ENCODE measurements around the gene KCNH5. TPM values are rescaled to one million over a fixed set of nuclear protein-coding genes. Genes with fewer than 3 reads are reported as not detected.

The KCNH5 gene
- total RNA-seq, 1 experiment from 2014 or later: 1.4 TPM

DNA sequence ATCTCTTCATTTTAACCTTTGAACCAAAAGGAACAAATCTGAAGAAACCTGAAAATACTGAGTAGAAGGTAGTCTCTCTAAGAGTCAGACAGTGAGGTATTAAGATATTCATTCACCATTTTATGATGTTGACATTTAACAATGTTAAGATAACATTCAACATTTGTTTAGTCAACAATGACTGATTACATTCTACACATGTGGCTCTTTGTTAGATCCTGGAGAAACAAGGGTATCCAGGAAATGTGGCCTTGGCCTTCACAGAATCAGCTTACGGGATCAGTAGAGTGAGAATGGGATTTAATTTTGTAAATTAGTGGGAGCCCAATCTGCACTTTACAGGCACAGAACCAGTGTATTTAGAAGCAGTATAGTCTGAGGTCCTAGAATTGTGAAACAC is 355.5 kb downstream of the KCNH5 start:
- Histone ChIP-seq H3K9me3 (ENCODE audit: insufficient read depth, low read depth) (no peaks in the 10 kb centered on the region), H3F3A (ENCODE audit: insufficient read depth, low read depth) (peaks cover 12% of the 10 kb centered on the region), H3K36me3 (ENCODE audit: low read depth) (no peaks in the 10 kb centered on the region), H3K4me1 (replicated peaks; ENCODE audit: insufficient read depth) (peaks cover 23% of the 10 kb centered on the region), H3K27me3 (ENCODE audit: insufficient read depth, low read depth) (no peaks in the 10 kb centered on the region), H3K9me2 (ENCODE audit: insufficient read depth) (no peaks in the 10 kb centered on the region), H4K20me1 (ENCODE audit: insufficient read depth) (no peaks in the 10 kb centered on the region), H2AFZ (no peak overlapping the region), H3K79me2 (ENCODE audit: low read depth) (no peaks in the 10 kb centered on the region), H3K4me3 (no peak overlapping the region), H3K27ac (no peak overlapping the region), H3K4me2 (no peak overlapping the region)
- no TSS peak for BruUV-seq (replicated peaks)
- DNase-seq: no peak
- CTCF ChIA-PET: no interaction called here
- TF ChIP-seq, protein P1, sequence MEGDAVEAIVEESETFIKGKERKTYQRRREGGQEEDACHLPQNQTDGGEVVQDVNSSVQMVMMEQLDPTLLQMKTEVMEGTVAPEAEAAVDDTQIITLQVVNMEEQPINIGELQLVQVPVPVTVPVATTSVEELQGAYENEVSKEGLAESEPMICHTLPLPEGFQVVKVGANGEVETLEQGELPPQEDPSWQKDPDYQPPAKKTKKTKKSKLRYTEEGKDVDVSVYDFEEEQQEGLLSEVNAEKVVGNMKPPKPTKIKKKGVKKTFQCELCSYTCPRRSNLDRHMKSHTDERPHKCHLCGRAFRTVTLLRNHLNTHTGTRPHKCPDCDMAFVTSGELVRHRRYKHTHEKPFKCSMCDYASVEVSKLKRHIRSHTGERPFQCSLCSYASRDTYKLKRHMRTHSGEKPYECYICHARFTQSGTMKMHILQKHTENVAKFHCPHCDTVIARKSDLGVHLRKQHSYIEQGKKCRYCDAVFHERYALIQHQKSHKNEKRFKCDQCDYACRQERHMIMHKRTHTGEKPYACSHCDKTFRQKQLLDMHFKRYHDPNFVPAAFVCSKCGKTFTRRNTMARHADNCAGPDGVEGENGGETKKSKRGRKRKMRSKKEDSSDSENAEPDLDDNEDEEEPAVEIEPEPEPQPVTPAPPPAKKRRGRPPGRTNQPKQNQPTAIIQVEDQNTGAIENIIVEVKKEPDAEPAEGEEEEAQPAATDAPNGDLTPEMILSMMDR (conservative IDR thresholded peaks at IDR 0.05): no peak
- TF ChIP-seq EZH2 (IDR thresholded peaks at IDR 0.05; ENCODE audit: low read depth): no peak
- POLR2A ChIA-PET (ENCODE audit: unreplicated experiment): no interaction called here
- intact Hi-C loops (cut with micrococcal nuclease; ENCODE audit: unreplicated experiment): loop anchor here (5.0 to 10.0 kb wide), 2 partner anchors 205 to 1407 kb away; partner anchors contain the start of gene TMEM30B

- Histone ChIP-seq H3K27ac (no peak overlapping the region), H3K4me3 (no peak overlapping the region), H3K9me2 (ENCODE audit: insufficient read depth) (no peaks in the 10 kb centered on the region), H4K20me1 (ENCODE audit: insufficient read depth) (no peaks in the 10 kb centered on the region), H2AFZ (no peak overlapping the region), H3K36me3 (ENCODE audit: low read depth) (no peaks in the 10 kb centered on the region), H3K27me3 (ENCODE audit: insufficient read depth, low read depth) (no peaks in the 10 kb centered on the region), H3K4me1 (replicated peaks; ENCODE audit: insufficient read depth) (peaks cover 22% of the 10 kb centered on the region), H3F3A (ENCODE audit: insufficient read depth, low read depth) (peaks cover 12% of the 10 kb centered on the region), H3K79me2 (ENCODE audit: low read depth) (no peaks in the 10 kb centered on the region), H3K9me3 (ENCODE audit: insufficient read depth, low read depth) (no peaks in the 10 kb centered on the region), H3K4me2 (no peak overlapping the region)
- POLR2A ChIA-PET (ENCODE audit: unreplicated experiment): no interaction called here
- CTCF ChIA-PET: no interaction called here
- no peak for DNase-seq
- intact Hi-C loops (cut with micrococcal nuclease; ENCODE audit: unreplicated experiment): loop anchor here (10.0 kb wide), 1 partner anchor 203 kb away; no protein-coding TSS in a partner anchor
- no TSS peak for BruUV-seq (replicated peaks)
- TF ChIP-seq, protein P1 (conservative IDR thresholded peaks at IDR 0.05): no peak
- no peak for TF ChIP-seq EZH2 (IDR thresholded peaks at IDR 0.05; ENCODE audit: low read depth)
Observed at GRCh38 chr14:62687818-62688217, 357.4 kb downstream of the KCNH5 start.

- peaks cover 8% of the 10 kb centered on the region for H3K4me1 ChIP-seq (replicated peaks; ENCODE audit: insufficient read depth)
- no peaks in the 10 kb centered on the region for H4K20me1 ChIP-seq (ENCODE audit: insufficient read depth)
- intact Hi-C loops (cut with micrococcal nuclease; ENCODE audit: unreplicated experiment): loop anchor here (10.0 kb wide), 1 partner anchor 200 kb away; no protein-coding TSS in a partner anchor
- no peak for DNase-seq
- TF ChIP-seq EZH2 (IDR thresholded peaks at IDR 0.05; ENCODE audit: low read depth): no peak
- TF ChIP-seq, protein P1 (conservative IDR thresholded peaks at IDR 0.05): no peak
- CTCF ChIA-PET: no interaction called here
- H3K27ac ChIP-seq: no peak overlapping the region
- H3K27me3 ChIP-seq (ENCODE audit: insufficient read depth, low read depth): no peaks in the 10 kb centered on the region
- no peaks in the 10 kb centered on the region for H3F3A ChIP-seq (ENCODE audit: insufficient read depth, low read depth)
- no peak overlapping the region for H3K4me3 ChIP-seq
- H3K36me3 ChIP-seq (ENCODE audit: low read depth): no peaks in the 10 kb centered on the region
- H3K4me2 ChIP-seq: no peak overlapping the region
- no peak overlapping the region for H2AFZ ChIP-seq
- POLR2A ChIA-PET (ENCODE audit: unreplicated experiment): no interaction called here
- no peaks in the 10 kb centered on the region for H3K9me2 ChIP-seq (ENCODE audit: insufficient read depth)
- H3K79me2 ChIP-seq (ENCODE audit: low read depth): no peaks in the 10 kb centered on the region
- BruUV-seq (replicated peaks): no TSS peak
- no peaks in the 10 kb centered on the region for H3K9me3 ChIP-seq (ENCODE audit: insufficient read depth, low read depth)
Observed at GRCh38 chr14:62684376-62684775, 360.9 kb downstream of the KCNH5 start.
